GM19239 (cell line): ENCODE results near the gene NADK.

Experiments used
- DNase-seq: peaks from one replicate; pipeline ENCODE4 v3.0.0; 2011; ENCODE audit warnings: low spot score; ENCODE audit not compliant: insufficient read length
- FAIRE-seq: peaks from 2 replicates; lab custom pipeline; 2011; peaks lifted over from hg19 to GRCh38; lab: Jason Lieb, UNC

NADK gene, protein sequence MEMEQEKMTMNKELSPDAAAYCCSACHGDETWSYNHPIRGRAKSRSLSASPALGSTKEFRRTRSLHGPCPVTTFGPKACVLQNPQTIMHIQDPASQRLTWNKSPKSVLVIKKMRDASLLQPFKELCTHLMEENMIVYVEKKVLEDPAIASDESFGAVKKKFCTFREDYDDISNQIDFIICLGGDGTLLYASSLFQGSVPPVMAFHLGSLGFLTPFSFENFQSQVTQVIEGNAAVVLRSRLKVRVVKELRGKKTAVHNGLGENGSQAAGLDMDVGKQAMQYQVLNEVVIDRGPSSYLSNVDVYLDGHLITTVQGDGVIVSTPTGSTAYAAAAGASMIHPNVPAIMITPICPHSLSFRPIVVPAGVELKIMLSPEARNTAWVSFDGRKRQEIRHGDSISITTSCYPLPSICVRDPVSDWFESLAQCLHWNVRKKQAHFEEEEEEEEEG

GRCh38 chr1:1777950-1778662 is at the start of gene NADK:
NADK (minus strand) TSS chr1:1778470; CDS start chr1:1765406, 13,064 bp downstream.
- FAIRE-seq: no peak
- peak; percentile 85 for DNase-seq

DNA sequence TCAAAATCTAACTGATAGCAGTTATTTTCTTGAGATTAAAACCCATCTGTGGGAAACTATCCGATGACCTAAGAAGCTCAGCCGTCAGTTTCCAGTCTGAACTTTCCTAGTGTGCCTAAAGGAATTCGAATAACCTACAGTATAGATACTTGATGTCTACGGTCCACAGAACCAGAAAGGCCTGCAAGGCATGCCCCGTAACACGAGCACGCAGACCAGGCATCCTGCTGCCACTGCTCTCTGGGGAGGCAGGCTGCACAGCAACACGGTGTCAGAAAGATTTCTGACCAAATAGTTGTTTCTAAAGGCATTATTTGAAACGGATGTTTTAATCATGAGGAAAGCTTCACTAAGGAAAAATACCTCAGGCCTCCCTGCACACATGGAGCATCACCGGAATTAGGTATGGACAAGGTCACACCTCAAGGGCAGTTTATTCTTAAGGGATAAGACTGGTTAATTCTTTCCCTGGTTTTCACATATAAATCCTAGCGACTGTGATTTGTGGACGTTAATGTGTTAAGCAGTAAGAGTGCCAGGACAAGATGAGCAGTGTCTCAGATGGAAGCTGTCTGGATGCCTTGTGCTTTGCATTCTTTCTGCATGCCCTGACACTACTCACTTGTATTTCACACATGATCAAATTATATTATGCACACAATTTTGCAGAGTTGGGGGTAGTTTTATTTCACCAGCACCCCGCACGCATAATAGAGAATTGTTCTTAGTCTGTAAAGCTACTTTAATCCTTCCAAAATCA is 49.0 kb upstream of the NADK start:
- DNase-seq (no peak), FAIRE-seq (peak; percentile 39)

- no peak for DNase-seq
- peak; percentile 26 for FAIRE-seq
These were observed 48.3 kb upstream of the NADK start for GRCh38 chr1:1826356-1827088.

DNA sequence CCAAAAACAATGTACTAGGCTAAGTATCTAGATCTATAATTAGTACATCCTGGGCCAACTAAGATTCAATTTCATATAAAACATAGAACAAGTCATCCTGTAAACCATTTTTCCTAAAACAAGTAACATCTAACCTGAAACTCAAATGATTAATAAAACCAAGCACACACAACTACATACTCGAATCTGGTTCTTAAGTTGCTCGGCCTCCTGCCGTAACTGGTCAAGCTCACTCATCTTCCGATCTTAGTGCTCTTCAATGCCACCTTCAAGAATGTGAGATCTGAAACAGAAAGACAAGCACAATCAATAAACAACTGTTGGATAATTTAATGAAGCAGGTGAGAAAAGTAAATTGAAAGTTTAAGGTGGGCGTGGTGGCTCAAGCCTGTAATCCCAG is 46.9 kb upstream of the NADK start:
- DNase-seq (no peak), FAIRE-seq (peak; percentile 14)

DNA sequence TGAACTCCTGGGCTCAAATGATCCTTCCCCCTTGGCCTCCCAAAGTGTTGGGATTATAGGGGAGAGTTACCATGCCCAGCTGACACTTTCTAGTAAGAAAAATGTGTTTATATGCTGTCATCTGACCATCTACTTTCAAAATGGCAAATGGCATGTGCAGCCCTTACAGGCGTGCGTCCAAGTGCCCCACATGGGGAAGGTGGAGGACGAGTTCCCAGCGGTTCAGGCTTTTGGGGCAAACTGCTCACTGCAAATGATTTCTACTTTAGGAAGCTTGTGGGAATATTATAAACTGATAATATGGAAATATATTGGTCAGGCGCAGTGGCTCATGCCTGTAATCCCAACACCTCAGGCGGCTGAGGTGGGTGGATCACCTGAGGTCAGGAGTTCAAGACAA is 41.5 kb upstream of the NADK start:
- DNase-seq (no peak), FAIRE-seq (no peak)

DNA sequence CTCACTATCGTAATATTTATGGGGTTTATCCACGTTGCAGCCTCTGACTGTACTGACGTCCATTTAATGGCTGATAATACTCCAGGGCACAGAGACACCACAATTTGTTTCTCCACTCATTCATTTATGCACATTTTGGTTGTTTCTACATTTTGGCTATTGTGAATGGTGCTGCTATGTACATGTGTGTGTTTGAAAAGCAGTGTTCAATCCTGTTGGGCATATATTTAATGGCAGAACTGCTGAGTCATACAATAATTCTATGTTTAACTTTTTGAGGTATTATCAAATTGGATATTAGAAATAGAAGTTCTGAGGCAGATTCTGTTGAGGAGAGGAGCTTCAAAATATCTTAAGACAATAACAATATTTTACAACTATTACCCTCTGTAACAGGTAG is 39.0 kb upstream of the NADK start:
- DNase-seq (no peak), FAIRE-seq (no peak)

DNA sequence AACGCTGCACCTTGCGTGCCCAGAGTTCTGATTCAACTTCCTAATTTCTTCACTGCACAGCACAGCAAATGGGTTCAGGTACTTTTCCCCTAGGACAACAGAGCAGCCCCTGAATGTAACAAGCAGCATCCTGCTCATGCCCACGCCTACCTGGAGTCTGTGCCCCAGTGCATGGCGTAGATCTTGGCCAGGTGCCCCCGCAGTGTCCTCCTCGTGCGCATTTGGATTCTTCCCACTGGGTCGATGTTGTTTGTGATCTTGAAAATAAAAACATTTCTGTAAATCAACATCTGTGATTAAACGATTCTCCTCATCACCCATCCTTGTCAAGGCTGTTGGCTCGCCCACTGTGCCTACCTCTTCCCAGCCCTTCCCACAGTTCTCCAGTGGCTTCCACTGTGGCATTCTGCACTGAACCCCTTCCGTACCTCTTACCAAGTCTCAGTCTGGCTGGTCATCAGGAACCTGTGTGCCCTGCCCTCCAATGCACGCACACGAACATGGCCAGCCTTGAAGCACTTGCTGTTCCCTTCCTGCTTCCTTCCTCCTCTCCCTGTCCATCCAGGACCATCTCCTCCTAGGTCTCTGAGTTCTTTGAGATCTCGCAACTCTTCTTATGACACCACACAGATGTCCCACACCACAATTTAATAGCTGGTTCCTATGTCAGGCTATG is 37.5 kb upstream of the NADK start:
- DNase-seq (no peak), FAIRE-seq (no peak)

GRCh38 chr1:1809489-1809888 is 31.2 kb upstream of the NADK start:
- FAIRE-seq (no peak), DNase-seq (no peak)

DNA sequence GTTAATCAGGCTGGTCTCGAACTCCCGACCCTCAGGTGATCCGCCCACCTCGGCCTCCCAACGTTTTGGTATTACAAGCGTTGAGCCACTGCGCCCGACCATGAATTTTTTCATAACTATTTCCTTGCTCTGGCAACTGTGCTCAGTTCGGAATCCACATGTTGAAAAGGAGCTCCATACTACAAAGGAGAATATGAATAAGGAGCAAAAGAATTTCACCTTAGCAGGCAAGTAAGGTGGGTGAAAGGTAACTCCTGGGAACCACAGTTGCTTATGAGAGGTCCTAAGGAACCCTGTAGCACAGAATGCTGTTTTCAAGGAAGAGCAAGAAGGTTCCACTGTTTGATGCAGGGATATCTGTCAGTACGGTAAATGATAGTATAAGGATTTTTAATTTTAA is 29.9 kb upstream of the NADK start:
- FAIRE-seq (no peak), DNase-seq (no peak)

DNA sequence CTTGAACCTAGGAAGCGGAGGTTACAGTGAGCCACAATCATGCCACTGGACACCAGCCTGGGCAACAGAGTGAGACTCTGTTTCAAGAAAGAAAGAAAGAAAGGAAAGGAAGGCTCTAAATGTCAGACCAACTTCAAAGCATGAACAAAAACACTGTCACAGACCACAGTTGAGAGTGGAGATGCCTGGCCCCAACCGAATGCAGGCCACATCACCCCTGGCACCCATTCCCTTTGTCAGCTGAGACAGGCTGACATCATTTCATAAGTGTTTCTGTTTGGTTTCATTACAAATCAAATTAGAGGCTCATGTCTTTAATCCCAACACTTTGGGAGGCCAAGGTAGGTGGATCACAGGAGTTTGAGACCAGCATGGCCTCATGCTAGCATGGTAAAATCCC is 28.6 kb upstream of the NADK start:
- DNase-seq (no peak), FAIRE-seq (no peak)

DNA sequence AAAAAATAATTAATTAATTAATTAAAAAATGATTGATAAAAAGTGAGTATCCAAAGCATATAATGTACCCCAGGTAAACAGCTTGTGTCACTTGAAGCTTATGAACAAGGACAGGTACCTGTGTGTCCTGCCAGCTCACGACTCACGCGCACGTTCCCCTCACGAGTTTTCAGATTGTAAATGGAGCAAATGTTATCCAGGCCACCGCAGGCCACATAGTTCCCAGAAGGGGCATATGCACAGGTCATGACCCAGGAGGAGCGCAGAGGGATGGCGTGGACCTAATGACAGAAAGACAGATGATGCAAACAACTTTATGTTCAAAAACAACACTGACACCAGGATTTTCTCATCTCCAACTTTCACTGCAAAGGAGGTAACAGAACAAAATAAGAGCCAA is 26.0 kb upstream of the NADK start:
- FAIRE-seq: no peak
- no peak for DNase-seq

GRCh38 chr1:1802871-1803270 is 24.6 kb upstream of the NADK start:
- no peak for FAIRE-seq
- no peak for DNase-seq

- DNase-seq: peak; percentile 83
- FAIRE-seq: peak; percentile 95
These were observed 21.4 kb upstream of the NADK start for GRCh38 chr1:1799716-1800115.

DNA sequence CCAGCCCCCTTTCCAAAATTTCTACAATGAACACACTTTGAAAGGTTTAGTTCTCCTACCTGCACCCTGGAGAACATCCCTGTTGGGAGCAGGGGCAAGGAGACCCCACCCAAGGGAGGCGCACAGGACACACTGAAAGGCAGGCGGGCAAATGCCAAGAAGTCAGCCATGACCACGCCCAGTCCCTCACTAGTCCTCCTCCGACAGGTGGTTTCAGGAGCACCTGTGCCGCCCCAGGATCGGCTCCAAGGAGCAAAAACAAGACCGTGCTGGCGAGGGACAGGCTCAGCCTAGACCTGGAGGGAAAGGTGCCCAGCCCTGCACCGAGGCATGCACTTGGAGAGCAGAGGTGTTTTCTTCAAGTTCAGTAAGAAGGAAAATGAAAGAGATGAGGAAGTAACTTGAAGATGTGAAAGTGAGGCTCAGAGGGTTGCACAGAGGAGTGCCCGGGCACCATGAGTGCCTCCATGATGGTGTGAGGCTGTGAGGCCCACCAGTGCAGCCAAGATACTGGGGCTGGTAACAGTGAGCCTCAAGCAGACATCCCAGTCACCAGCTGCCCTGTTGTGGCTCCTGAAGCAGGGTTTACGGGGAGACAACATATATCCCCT is 19.6 kb upstream of the NADK start:
- DNase-seq (no peak), FAIRE-seq (peak; percentile 78)

GRCh38 chr1:1796466-1796865 is 18.2 kb upstream of the NADK start:
- no peak for FAIRE-seq

DNA sequence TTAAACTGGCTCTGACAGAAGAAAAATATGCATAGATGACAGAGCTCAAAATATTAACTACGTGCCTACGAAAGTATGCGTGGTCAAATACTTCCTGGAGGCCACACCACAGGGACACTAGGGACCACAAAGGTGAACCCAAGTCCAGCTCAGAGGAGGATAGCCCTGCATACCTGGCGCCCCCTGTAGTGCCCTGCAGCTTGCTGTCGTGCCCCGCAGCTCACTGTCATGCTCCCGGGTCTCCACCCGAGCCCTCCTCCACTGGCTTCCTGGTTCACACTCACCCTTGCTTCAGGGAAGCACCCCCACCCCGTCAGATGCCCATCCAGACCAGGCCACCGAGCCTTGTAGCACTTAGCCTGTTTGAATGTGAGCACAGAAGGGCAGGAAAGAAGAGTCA is 16.7 kb upstream of the NADK start:
- FAIRE-seq: no peak
- DNase-seq: no peak

More at GRCh38 chr1:1796466-1796865, 18.2 kb upstream of the NADK start:
- no peak for DNase-seq

DNA sequence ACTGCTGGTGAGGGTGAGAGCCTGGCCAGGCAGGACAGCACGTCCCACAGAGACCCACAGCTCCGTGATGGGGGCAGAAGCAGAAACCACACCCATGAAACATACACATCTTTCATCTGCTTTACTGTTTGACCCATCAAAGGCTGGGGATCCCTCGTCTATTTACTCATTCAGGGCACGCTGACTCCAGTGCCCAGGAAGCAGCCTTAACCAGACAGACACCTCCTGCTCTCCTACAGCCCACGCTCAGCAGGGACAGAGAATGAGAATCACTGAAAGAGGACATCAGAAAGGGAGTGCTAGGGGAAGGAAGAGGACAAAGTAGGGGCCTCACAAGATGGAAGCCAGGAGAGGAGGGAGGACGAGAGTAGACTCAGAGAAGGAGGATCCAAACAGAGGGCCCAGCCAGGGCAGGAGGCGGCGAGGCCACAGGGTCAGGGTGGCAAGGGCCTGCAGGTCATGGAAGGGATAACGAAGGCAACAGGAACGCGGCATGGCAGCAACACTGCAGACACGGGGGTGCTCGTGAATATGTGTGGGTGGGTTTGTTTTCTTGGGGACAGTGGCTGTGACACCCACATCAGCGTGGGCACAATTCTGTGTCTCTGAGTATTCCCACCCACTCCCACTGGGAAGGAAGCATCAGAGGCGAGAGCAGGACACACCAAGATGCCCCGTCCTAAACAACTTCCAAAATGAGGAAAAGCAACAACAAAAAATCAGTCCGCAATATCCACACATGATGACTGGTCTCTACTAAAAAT is 15.4 kb upstream of the NADK start:
- FAIRE-seq (no peak), DNase-seq (no peak)

DNA sequence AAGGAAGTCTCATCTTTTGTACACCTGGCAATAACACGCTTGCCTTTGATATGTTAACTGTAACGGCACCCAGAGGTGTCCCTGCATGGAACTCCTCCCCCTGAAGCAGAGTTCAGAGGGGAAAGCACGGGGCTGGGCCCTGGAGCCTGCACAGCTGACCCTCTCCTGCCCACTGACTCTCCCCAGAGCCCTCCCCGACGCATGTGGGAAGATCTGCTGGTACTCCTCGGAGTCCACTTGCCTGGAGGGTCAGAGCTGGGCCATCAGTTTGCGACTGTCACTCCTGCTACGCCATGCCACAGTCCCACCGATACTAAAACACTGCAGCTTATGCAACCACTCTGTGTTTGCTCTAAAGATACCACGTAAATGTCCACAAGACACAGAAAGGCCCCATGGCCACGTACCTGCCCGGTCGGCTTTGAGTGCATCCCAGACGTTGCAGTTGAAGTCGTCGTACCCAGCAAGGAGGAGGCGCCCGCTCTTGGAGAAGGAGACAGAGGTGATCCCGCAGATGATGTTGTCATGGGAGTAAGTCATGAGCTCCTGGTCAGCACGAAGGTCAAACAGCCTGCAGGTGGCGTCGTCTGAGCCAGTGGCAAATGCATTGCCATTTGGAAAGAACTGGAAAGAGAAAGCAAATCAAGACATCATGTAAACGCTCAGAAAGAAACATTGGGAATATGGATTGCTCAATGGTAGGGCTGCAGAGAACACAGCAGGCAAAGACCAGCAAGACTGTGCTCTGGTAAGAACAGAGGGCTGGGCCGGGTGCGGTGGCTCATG is 10.6 kb upstream of the NADK start:
- no peak for DNase-seq
- peak; percentile 68 for FAIRE-seq
